Measurements from ENCODE around the gene ERC2. TPM values are rescaled to one million over a fixed set of nuclear protein-coding genes. Genes with fewer than 3 reads are reported as not detected.

The ERC2 gene
- total and polyA plus RNA-seq, 2 of the 8 experiments (the other 6 are each of a cell fraction or from before 2014, with no cell fraction given), result 16.4 to 22.8 TPM

GRCh38 chr3:55826731-55827496 lies 641.4 kb downstream of the ERC2 start (continued):
- TF ChIP-seq BACH1 (IDR thresholded peaks at IDR 0.05; ENCODE audit: low read length) (no peak), RBBP5 (IDR thresholded peaks at IDR 0.05; ENCODE audit: borderline replicate concordance, low read depth, low read length) (no peak), E2F6 (IDR thresholded peaks at IDR 0.05) (no peak), JUN (IDR thresholded peaks at IDR 0.05; ENCODE audit: low read depth, low read length) (no peak), POU5F1 (IDR thresholded peaks at IDR 0.05; ENCODE audit: low read depth, low read length) (no peak), CHD2 (IDR thresholded peaks at IDR 0.05; ENCODE audit: low read length) (no peak), CREB1 (IDR thresholded peaks at IDR 0.05) (no peak)
- TF ChIP-seq, protein P1, sequence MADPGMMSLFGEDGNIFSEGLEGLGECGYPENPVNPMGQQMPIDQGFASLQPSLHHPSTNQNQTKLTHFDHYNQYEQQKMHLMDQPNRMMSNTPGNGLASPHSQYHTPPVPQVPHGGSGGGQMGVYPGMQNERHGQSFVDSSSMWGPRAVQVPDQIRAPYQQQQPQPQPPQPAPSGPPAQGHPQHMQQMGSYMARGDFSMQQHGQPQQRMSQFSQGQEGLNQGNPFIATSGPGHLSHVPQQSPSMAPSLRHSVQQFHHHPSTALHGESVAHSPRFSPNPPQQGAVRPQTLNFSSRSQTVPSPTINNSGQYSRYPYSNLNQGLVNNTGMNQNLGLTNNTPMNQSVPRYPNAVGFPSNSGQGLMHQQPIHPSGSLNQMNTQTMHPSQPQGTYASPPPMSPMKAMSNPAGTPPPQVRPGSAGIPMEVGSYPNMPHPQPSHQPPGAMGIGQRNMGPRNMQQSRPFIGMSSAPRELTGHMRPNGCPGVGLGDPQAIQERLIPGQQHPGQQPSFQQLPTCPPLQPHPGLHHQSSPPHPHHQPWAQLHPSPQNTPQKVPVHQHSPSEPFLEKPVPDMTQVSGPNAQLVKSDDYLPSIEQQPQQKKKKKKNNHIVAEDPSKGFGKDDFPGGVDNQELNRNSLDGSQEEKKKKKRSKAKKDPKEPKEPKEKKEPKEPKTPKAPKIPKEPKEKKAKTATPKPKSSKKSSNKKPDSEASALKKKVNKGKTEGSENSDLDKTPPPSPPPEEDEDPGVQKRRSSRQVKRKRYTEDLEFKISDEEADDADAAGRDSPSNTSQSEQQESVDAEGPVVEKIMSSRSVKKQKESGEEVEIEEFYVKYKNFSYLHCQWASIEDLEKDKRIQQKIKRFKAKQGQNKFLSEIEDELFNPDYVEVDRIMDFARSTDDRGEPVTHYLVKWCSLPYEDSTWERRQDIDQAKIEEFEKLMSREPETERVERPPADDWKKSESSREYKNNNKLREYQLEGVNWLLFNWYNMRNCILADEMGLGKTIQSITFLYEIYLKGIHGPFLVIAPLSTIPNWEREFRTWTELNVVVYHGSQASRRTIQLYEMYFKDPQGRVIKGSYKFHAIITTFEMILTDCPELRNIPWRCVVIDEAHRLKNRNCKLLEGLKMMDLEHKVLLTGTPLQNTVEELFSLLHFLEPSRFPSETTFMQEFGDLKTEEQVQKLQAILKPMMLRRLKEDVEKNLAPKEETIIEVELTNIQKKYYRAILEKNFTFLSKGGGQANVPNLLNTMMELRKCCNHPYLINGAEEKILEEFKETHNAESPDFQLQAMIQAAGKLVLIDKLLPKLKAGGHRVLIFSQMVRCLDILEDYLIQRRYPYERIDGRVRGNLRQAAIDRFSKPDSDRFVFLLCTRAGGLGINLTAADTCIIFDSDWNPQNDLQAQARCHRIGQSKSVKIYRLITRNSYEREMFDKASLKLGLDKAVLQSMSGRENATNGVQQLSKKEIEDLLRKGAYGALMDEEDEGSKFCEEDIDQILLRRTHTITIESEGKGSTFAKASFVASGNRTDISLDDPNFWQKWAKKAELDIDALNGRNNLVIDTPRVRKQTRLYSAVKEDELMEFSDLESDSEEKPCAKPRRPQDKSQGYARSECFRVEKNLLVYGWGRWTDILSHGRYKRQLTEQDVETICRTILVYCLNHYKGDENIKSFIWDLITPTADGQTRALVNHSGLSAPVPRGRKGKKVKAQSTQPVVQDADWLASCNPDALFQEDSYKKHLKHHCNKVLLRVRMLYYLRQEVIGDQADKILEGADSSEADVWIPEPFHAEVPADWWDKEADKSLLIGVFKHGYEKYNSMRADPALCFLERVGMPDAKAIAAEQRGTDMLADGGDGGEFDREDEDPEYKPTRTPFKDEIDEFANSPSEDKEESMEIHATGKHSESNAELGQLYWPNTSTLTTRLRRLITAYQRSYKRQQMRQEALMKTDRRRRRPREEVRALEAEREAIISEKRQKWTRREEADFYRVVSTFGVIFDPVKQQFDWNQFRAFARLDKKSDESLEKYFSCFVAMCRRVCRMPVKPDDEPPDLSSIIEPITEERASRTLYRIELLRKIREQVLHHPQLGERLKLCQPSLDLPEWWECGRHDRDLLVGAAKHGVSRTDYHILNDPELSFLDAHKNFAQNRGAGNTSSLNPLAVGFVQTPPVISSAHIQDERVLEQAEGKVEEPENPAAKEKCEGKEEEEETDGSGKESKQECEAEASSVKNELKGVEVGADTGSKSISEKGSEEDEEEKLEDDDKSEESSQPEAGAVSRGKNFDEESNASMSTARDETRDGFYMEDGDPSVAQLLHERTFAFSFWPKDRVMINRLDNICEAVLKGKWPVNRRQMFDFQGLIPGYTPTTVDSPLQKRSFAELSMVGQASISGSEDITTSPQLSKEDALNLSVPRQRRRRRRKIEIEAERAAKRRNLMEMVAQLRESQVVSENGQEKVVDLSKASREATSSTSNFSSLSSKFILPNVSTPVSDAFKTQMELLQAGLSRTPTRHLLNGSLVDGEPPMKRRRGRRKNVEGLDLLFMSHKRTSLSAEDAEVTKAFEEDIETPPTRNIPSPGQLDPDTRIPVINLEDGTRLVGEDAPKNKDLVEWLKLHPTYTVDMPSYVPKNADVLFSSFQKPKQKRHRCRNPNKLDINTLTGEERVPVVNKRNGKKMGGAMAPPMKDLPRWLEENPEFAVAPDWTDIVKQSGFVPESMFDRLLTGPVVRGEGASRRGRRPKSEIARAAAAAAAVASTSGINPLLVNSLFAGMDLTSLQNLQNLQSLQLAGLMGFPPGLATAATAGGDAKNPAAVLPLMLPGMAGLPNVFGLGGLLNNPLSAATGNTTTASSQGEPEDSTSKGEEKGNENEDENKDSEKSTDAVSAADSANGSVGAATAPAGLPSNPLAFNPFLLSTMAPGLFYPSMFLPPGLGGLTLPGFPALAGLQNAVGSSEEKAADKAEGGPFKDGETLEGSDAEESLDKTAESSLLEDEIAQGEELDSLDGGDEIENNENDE (IDR thresholded peaks at IDR 0.05; ENCODE audit: insufficient replicate concordance, low read length), result no peak

Data from H1 (cell line).